ENCODE results near the gene DLG1.

Gene DLG1

GRCh38 chr3:197259096-197259495 lies 39.3 kb downstream of the DLG1 start:
- TF ChIP-seq POLR2A (IDR thresholded peaks at IDR 0.05; ENCODE audit: low read depth, low read length), result no peak
- no peak for DNase-seq (ENCODE audit: insufficient read length, low spot score)
- FAIRE-seq, result no peak

- no peak for TF ChIP-seq POLR2A (IDR thresholded peaks at IDR 0.05; ENCODE audit: low read depth, low read length)
- no peak for DNase-seq (ENCODE audit: insufficient read length, low spot score)
- peak; percentile 53 for FAIRE-seq
These were observed 40.1 kb downstream of the DLG1 start for GRCh38 chr3:197258168-197258755.

- TF ChIP-seq POLR2A (IDR thresholded peaks at IDR 0.05; ENCODE audit: low read depth, low read length), result no peak
- no peak for FAIRE-seq
These were observed 40.7 kb downstream of the DLG1 start for GRCh38 chr3:197257711-197258110.

GRCh38 chr3:197256836-197257444 lies 41.5 kb downstream of the DLG1 start:
- no peak for DNase-seq (ENCODE audit: insufficient read length, low spot score)
- peak; percentile 91 for FAIRE-seq
- no peak for TF ChIP-seq POLR2A (IDR thresholded peaks at IDR 0.05; ENCODE audit: low read depth, low read length)

More at GRCh38 chr3:197257711-197258110, 40.7 kb downstream of the DLG1 start:
- no peak for DNase-seq (ENCODE audit: insufficient read length, low spot score)

GRCh38 chr3:197256104-197256503 lies 42.3 kb downstream of the DLG1 start:
- DNase-seq (ENCODE audit: insufficient read length, low spot score) (no peak), FAIRE-seq (no peak)
- no peak for TF ChIP-seq POLR2A (IDR thresholded peaks at IDR 0.05; ENCODE audit: low read depth, low read length)

- FAIRE-seq (peak; percentile 80), DNase-seq (ENCODE audit: insufficient read length, low spot score) (no peak)
- TF ChIP-seq POLR2A (IDR thresholded peaks at IDR 0.05; ENCODE audit: low read depth, low read length), result no peak
These were observed 45.0 kb downstream of the DLG1 start for GRCh38 chr3:197253238-197253947.

- DNase-seq (ENCODE audit: insufficient read length, low spot score) (no peak), FAIRE-seq (peak; percentile 90)
- no peak for TF ChIP-seq POLR2A (IDR thresholded peaks at IDR 0.05; ENCODE audit: low read depth, low read length)
These were observed 48.9 kb downstream of the DLG1 start for GRCh38 chr3:197249542-197249941.

GRCh38 chr3:197248341-197248740 lies 50.1 kb downstream of the DLG1 start:
- FAIRE-seq (peak; percentile 15), DNase-seq (ENCODE audit: insufficient read length, low spot score) (no peak)
- no peak for TF ChIP-seq POLR2A (IDR thresholded peaks at IDR 0.05; ENCODE audit: low read depth, low read length)

GRCh38 chr3:197244751-197245150 lies 53.7 kb downstream of the DLG1 start:
- DNase-seq (ENCODE audit: insufficient read length, low spot score) (no peak), FAIRE-seq (peak; percentile 50)
- TF ChIP-seq POLR2A (IDR thresholded peaks at IDR 0.05; ENCODE audit: low read depth, low read length), result no peak

GRCh38 chr3:197242784-197243432 lies 55.5 kb downstream of the DLG1 start:
- no peak for TF ChIP-seq POLR2A (IDR thresholded peaks at IDR 0.05; ENCODE audit: low read depth, low read length)
- DNase-seq (ENCODE audit: insufficient read length, low spot score), result no peak
- peak; percentile 84 for FAIRE-seq

- DNase-seq (ENCODE audit: insufficient read length, low spot score), result no peak
- TF ChIP-seq POLR2A (IDR thresholded peaks at IDR 0.05; ENCODE audit: low read depth, low read length), result no peak
- peak; percentile 57 for FAIRE-seq
These were observed 57.2 kb downstream of the DLG1 start for GRCh38 chr3:197241173-197241572.

GRCh38 chr3:197239857-197240256 lies 58.6 kb downstream of the DLG1 start:
- FAIRE-seq, result peak; percentile 88
- no peak for DNase-seq (ENCODE audit: insufficient read length, low spot score)
- no peak for TF ChIP-seq POLR2A (IDR thresholded peaks at IDR 0.05; ENCODE audit: low read depth, low read length)

- DNase-seq (ENCODE audit: insufficient read length, low spot score), result no peak
- FAIRE-seq, result peak; percentile 11
- no peak for TF ChIP-seq POLR2A (IDR thresholded peaks at IDR 0.05; ENCODE audit: low read depth, low read length)
These were observed 59.6 kb downstream of the DLG1 start for GRCh38 chr3:197238842-197239241.

GRCh38 chr3:197237897-197238296 lies 60.5 kb downstream of the DLG1 start:
- DNase-seq (ENCODE audit: insufficient read length, low spot score), result no peak
- TF ChIP-seq POLR2A (IDR thresholded peaks at IDR 0.05; ENCODE audit: low read depth, low read length), result no peak
- FAIRE-seq, result peak; percentile 88

Data from H54 (cell line).